T-helper 2 cell treated with Interferon-gamma antibody and Interleukin-4, amounts not matched to agents 100 ng/mL and 5 ng/mL, for 36 hours (primary cell): Measurements from ENCODE around the gene PSMG3. TPM values are rescaled to one million over a fixed set of nuclear protein-coding genes. Genes with fewer than 3 reads are reported as not detected.
"Not testable (repeated sequence)": the region's sequence is repeated elsewhere in the genome, so short reads cannot be mapped to it uniquely, and the experiment has no call there.

Source experiments
- intact Hi-C: fragments of 100-400 bp; cut with micrococcal nuclease; formaldehyde crosslinking; loops from one replicate; pipeline ENCODE4 v1.15.1; 2023
- total RNA-seq: library from RNA; stranded (reverse); gene quantifications from 2 replicates; pipeline ENCODE4 v1.2.3, GENCODE V29; 2022

The PSMG3 gene
- total RNA-seq, 1 donor from 2014 or later: 37.8 TPM

DNA sequence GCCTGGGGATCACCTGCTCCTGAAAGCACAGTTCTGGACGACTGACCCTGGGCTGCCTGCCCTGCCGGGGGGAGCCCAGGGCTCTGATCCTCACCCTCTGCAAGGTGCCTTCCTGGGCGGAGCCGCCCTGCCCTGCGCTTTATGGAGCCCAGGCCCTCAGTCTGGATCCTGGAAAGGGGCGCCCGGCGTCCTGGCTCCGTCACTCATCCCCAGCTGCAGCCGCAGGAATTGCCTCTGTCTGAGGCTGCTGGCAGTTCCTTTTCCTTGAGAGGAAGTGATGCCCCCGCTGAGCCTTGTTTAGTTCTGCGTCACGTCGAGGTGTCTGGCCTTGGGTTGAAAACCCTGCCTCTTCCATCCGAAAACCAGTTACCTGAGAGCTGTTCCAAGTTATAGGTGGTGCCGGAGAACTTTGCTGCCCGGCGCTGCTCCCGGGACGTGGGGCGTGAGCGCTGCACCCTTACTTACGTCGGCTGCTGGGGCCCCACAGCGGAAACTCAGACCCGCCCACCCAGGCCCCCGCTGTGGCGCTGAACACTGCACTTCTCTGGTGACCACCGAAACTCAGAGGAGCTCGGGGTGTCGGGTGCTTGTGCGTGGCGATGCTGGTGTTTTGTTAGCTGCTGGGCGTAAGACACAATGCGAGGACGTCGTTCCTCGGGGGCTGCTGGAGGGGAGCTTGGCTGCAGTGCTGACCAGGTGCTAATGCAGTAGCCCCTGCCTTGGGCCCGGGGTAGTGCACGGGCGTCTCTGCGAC is 34.0 kb downstream of the PSMG3 start:
- intact Hi-C loops: no loop called here

DNA sequence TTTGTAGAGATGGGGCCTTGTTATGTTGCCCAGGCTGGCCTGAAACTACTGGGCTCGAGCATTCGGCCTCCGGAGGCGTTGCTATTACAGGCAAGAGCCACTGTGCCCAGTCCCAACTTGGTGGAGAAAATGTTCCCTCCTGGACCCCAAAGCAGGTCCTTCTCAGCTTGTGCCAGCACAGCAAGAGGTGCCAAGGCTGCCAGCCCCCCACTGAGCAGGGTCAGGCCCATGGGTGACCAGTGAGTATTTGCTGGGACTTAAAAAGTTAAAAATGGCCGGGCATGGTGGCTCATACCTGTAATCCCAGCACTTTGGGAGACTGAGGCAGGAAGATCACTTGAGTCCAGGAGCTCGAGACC is 34.8 kb downstream of the PSMG3 start:
- intact Hi-C loops: no loop called here

- intact Hi-C loops: no loop called here
These were observed 35.3 kb downstream of the PSMG3 start for GRCh38 chr7:1534330-1535099.

- intact Hi-C loops: loop anchor here (2.0 kb wide), 3 partner anchors 29 to 821 kb away; partner anchors contain the start of genes EIF3B, INTS1 and PSMG3
These were observed 36.1 kb downstream of the PSMG3 start for GRCh38 chr7:1533547-1534329.

- intact Hi-C loops: loop anchor here (2.0 kb wide), 3 partner anchors 28 to 822 kb away; partner anchors contain the start of genes EIF3B, INTS1 and PSMG3
These were observed 36.6 kb downstream of the PSMG3 start for GRCh38 chr7:1533255-1533546.

DNA sequence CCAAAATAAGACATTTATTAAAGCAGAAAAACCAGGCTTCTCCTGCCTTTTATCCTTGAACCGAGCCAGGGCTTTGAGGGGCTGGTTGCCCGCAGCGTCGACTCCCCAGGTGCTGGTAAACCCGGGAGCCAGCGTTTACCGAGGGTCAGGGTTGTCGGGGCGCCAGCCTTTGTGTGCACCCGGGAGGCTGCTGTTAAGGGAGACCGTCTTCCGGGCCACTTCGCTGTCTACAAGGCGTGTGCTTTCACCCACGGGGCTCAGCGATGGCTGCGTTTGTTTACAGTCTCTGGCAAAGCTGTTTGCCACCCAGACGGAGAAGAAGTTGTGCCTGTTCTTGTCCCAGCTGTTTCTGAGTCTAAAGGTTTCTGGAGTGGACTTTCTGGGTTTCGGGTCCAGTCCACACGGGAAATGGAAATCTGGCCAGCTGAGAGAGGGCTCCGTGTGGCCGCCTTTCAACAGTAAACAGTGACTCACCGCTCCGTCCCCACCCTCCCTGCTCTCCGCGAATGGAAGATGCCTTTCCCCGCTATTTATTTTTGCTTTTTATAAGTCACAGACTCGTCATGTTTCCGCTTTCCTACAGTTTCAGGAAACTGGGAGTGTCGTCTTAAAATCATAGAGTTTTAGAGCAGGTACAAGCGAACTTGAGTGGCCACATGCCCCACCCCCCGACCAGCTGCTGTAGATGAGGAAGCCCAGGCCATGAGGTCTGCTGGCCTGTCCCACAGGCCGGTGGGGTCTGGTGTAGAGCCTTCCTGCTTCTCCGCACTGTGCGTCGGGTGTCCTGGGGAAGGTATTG is 37.2 kb downstream of the PSMG3 start:
- intact Hi-C loops: loop anchor here (2.0 kb wide), 3 partner anchors 28 to 822 kb away; partner anchors contain the start of genes EIF3B, INTS1 and PSMG3

- intact Hi-C loops: loop anchor here (2.0 kb wide), 3 partner anchors 27 to 823 kb away; partner anchors contain the start of genes EIF3B, INTS1 and PSMG3
These were observed 37.8 kb downstream of the PSMG3 start for GRCh38 chr7:1531979-1532455.

DNA sequence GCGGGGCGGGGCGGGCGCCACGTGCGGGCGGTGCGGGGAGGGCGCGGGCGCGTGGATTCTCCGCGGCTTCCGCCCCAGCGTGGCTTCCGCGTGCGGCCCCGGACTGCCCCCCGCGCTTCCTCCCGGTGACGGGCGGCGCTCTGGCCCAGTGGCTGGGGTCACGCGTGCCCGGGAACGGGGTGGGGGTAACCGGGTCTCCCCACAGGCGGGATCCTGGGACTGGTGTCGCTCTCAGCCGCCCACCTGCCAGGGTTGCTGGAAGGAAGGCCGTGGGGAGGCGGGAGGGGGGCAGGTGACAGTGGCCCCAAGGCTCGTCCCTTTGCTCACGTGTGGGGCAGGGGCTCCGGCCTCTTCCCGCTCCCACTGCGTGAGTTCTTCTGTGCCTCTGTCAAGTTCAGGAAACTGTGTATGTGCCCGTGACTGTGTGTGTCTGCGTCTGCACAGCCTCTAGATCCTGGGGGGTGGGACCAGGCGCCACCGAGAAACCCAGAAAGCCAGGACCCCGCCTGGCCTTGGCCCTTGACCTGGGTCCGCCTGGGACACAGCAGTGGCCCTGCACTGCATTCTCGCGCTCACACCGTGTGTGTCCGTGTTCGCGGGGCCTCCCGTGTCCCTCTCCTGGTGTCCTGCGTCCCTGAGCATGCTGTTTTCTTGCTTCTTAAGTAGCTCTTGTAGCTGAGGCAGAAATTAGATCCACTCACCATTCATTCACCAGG is 38.4 kb downstream of the PSMG3 start:
- intact Hi-C loops: no loop called here

- intact Hi-C loops: loop anchor here (1.0 kb wide), 1 partner anchor 72 kb away; the partner anchor contains the start of gene MICALL2
These were observed 38.9 kb downstream of the PSMG3 start for GRCh38 chr7:1530946-1531262.

DNA sequence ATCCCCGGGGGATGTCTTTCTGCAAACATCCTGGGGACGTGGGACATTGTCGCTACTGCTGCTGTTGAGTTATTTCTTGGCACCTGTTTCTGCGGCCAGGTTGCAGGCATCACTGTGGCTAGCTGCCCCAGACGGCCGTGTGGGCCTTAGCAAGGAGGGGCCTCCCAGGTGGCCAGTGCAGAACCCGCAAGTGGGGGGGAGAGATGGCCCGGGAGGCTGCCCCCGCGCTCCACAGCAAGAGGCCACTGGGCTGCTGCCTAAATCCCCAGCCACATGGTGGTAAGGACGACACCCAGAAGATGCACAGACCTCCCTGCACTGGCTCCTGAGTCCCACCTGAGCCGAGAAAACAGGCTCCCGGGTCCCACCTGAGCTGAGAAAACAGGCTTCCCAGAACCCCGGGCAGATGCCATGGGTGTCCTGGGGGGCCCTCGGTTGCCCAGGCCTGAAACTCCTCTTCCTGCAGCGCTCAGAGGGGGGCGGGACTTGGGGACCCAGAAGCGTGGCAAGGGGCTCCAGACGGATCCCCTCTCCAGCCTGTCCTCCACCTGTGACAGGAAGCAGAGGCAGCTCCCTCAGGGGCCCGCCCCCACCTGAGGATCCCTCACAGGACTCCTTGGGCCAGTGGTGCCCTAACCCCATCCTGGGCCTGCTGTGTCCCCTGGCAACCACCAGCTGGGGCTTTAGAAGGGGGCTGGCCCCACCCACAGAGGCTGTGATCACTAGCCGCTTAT is 40.3 kb downstream of the PSMG3 start:
- intact Hi-C loops: loop anchor here (1.0 kb wide), 1 partner anchor 70 kb away; the partner anchor contains the start of gene MICALL2

DNA sequence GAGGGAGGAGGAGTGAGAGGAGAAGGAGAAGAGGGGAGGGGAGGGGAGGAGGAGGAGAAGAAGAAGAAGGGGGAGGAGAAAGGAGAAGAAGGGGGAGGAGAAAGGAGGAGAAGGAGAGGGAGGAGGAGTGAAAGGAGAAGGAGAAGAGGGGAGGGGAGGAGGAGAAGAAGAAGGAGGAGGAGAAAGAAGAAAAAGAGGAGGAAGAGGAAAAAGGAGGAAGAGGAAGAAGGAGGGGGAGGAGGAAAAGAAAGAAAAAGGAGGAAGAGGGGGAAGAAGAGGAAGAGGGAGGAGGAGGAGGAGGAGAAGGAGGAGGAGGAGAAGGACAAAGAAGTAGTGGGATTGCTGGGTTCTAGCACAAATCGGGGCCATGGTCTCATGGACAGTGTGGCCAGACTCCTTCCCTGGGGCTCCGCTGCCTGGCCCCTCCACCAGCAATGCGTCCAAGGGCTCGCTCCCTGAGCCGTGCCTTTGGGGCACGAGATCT is 43.5 kb downstream of the PSMG3 start:
- intact Hi-C loops: no loop called here

GRCh38 chr7:1525409-1525808 is 44.4 kb downstream of the PSMG3 start:
- intact Hi-C loops: no loop called here

GRCh38 chr7:1523844-1524243 is 46.0 kb downstream of the PSMG3 start:
- intact Hi-C loops: no loop called here

GRCh38 chr7:1523208-1523607 is 46.6 kb downstream of the PSMG3 start:
- intact Hi-C loops: no loop called here

DNA sequence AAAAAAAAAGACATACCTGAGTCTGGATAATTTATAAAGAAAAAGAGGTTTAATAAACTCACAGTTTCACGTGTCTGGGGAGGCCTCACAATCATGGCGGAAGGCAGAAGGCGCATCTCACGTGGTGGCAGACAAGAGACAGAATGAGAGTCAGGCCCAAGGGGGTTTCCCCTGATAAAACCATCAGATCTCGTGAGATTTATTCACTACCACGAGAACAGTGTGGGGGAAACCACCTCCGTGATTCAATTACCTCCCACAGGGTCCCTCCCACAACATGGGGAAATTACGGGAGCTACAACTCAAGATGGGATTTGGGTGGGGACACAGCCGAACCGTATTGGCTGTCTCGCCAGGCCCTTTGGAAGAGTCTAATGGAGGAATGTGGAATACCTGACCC is 48.4 kb downstream of the PSMG3 start:
- intact Hi-C loops: no loop called here

DNA sequence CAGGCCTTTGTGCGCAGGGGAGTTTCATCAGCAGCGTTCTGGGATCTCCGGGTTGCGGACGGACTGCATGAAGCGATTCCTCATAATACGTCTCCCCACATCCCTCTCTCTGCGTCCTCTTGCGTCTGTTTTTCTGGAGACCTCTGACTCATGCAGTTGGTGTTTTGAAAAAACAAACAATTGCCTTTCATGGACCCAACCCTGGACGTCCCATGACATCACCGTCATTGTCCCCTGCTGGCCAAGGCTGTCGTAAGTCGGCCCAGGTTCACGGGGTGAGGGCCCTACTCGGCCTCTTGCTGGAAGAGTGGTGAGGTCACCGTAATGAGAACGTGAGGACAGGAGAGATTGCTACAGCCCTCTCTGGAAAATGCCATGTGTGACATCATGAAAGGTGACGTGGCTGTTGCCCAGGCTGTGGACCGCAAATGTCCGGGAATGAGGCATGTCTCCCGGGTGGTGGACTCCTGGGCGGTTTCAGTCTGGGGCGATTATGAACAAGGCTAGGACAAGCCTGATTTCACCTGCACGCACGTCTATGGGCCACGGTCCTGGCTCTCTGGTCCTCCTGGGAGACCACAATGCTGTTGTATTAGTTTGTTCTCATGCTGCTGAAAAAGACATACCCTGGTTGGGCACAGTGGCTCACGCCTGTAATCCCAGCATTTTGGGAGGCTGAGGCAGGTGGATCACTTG is 49.1 kb downstream of the PSMG3 start:
- intact Hi-C loops: no loop called here

DNA sequence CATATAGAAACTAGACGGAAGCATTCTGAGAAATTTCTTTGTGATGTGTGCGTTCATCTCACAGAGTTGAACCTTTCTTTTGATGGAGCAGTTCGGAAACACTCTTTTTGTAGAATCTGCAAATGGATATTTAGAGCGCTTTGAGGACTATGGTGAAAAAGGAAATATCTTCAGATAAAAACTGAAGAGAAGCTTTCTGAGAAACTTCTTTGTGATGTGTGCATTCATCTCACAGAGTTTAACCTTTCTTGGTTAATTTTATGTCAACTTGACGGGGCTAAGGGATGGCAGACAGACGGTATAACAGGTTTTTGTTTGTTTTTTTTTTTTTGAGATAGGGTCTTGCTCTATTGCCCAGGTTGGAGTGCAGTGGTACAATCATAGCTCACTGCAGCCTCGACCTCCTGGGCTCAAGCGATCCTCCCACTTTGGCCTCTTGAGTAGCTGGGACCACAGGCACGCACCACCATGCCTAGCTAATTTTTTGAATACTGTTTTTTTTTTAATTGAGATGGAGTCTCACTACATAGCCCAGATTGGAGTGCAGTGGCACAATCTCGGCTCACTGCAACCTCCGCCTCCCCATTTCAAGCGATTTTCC is 50.4 kb downstream of the PSMG3 start:
- intact Hi-C loops: not testable (repeated sequence)
